SKM-1 (cell line): Measurements from ENCODE around the gene DCAF11.
A peak's percentile ranks its signal among the peaks of the same experiment; 100 is the strongest.

Experiments
- DNase-seq: peaks from one replicate; lab custom pipeline; 2025; ENCODE audit not compliant: unreplicated experiment; lab: John Stamatoyannopoulos, UW

Gene DCAF11

GRCh38 chr14:24078146-24078545 is 36.4 kb upstream of the DCAF11 start:
- DNase-seq, result no peak

- no peak for DNase-seq
Measured at GRCh38 chr14:24079491-24080141, 35.0 kb upstream of the DCAF11 start.

- DNase-seq, result no peak
Measured at GRCh38 chr14:24080142-24080530, 34.4 kb upstream of the DCAF11 start.

- no peak for DNase-seq
Measured at GRCh38 chr14:24080888-24081738, 33.5 kb upstream of the DCAF11 start.

- DNase-seq, result no peak
Measured at GRCh38 chr14:24081739-24082211, 32.8 kb upstream of the DCAF11 start.

- DNase-seq, result no peak
Measured at GRCh38 chr14:24082411-24083080, 32.0 kb upstream of the DCAF11 start.

GRCh38 chr14:24083462-24083861 is 31.1 kb upstream of the DCAF11 start:
- no peak for DNase-seq

GRCh38 chr14:24084440-24084839 is 30.1 kb upstream of the DCAF11 start:
- no peak for DNase-seq

- DNase-seq, result no peak
Measured at GRCh38 chr14:24085215-24085614, 29.4 kb upstream of the DCAF11 start.

GRCh38 chr14:24086193-24086955 is 28.2 kb upstream of the DCAF11 start:
- no peak for DNase-seq

GRCh38 chr14:24087004-24087403 is 27.6 kb upstream of the DCAF11 start:
- no peak for DNase-seq

GRCh38 chr14:24088095-24088494 is 26.5 kb upstream of the DCAF11 start:
- no peak for DNase-seq

GRCh38 chr14:24089890-24090289 is 24.7 kb upstream of the DCAF11 start:
- DNase-seq, result no peak

- DNase-seq, result no peak
Measured at GRCh38 chr14:24092110-24092504, 22.5 kb upstream of the DCAF11 start.

- no peak for DNase-seq
Measured at GRCh38 chr14:24092505-24093206, 21.9 kb upstream of the DCAF11 start.

- no peak for DNase-seq
Measured at GRCh38 chr14:24093207-24093900, 21.2 kb upstream of the DCAF11 start.

GRCh38 chr14:24093901-24094840 is 20.4 kb upstream of the DCAF11 start, which contains the start of gene PCK2:
TSS of gene PCK2 (plus strand) at chr14:24094311. CDS start at chr14:24094406, 95 bp downstream.
- peak; percentile 34 for DNase-seq

GRCh38 chr14:24094841-24095270 is 19.7 kb upstream of the DCAF11 start:
- no peak for DNase-seq
